ENCODE measurements around the gene SLIT3.

GRCh38 chr5:168727547-168727946 is 573.4 kb downstream of the SLIT3 start:
- TF ChIP-seq CTCF (IDR thresholded peaks at IDR 0.05; ENCODE audit: insufficient read depth, low read length) (no peak), POLR2AphosphoS5 (IDR thresholded peaks at IDR 0.05; ENCODE audit: low read depth) (no peak), REST (IDR thresholded peaks at IDR 0.05; ENCODE audit: insufficient replicate concordance, low read depth) (no peak), GABPA (IDR thresholded peaks at IDR 0.05; ENCODE audit: low read depth) (no peak), SPI1 (IDR thresholded peaks at IDR 0.05; ENCODE audit: borderline replicate concordance, low read depth) (no peak)
